Uterus (tissue), 4 donors: ENCODE data around the gene C19orf67. TPM values are rescaled to one million over a fixed set of nuclear protein-coding genes. Genes with fewer than 3 reads are reported as not detected.

Experiments used
- DNase-seq, 2 donors: peaks; one replicate each; pipeline ENCODE4 v3.0.0-alpha.2; 2019 to 2020
- H3K27ac ChIP-seq, 2 donors: fragments of 200-600 bp; sonication (generic); 1 replicate in 1 of 2; 2 replicates in 1 of 2; pipeline ENCODE4 v1.5.1; 2016 to 2018
- H3K27me3 ChIP-seq, 2 donors: fragments of 200-600 bp; sonication (generic); one replicate each; pipeline ENCODE4 v1.5.1; 2018 to 2019; ENCODE audit warnings: control low read depth in 1 of 2
- H3K36me3 ChIP-seq, 2 donors: fragments of 200-600 bp; sonication (generic); one replicate each; pipeline ENCODE4 v1.5.1; 2019; ENCODE audit warnings: control low read depth in 1 of 2
- H3K4me1 ChIP-seq, 2 donors: fragments of 200-600 bp; sonication (generic); one replicate each; pipeline ENCODE4 v1.5.1; 2018 to 2019; ENCODE audit warnings: control low read depth in 1 of 2
- H3K4me3 ChIP-seq, 2 donors: fragments of 200-600 bp; sonication (generic); 1 replicate in 1 of 2; 2 replicates in 1 of 2; pipeline ENCODE4 v1.5.1; 2018 to 2019; ENCODE audit warnings: mild to moderate bottlenecking in 1 of 2
- H3K9me3 ChIP-seq, 2 donors: fragments of 200-600 bp; sonication (generic); one replicate each; pipeline ENCODE4 v1.5.1; 2019; ENCODE audit warnings: control low read depth in 1 of 2
- CTCF ChIP-seq, 4 experiments: fragments of 200-600 bp in 2 of 4; fragments of 450-650 bp in 2 of 4; sonication (generic) in 2 of 4; IDR thresholded peaks; one replicate each; pipeline ENCODE4 v1.5.1; 2016 to 2019; ENCODE audit warnings: antibody characterized with exemption in 4 of 4, mild to moderate bottlenecking in 2 of 4, moderate library complexity in 1 of 4
- POLR2A ChIP-seq, 2 donors: fragments of 450-650 bp; IDR thresholded peaks; one replicate each; pipeline ENCODE4 v1.6.1; 2016; ENCODE audit warnings: antibody characterized with exemption in 2 of 2, mild to moderate bottlenecking in 1 of 2, moderate library complexity in 1 of 2
- intact Hi-C: fragments of 100-400 bp; cut with DNase I; formaldehyde crosslinking; loops from one replicate; pipeline ENCODE4 v1.15.1; 2023; ENCODE audit warnings: low total_unique reads
- total RNA-seq, 4 donors: library from RNA; depleted of rRNA in 3 of 4; stranded (reverse); fragments of >200 nt in 3 of 4; gene quantifications; one replicate each; pipeline versions ENCODE4 v1.1.0 to v1.2.4, GENCODE V29; 2014 to 2023
- donor health status: DM: yes; HTN: yes; CAD: no.

The C19orf67 gene
- total RNA-seq, 4 donors from 2014 or later: 1.7 TPM; not detected in 3

GRCh38 chr19:14031719-14032480 is 53.7 kb downstream of the C19orf67 start, which contains the start of gene IL27RA:
Gene IL27RA (plus strand): TSS chr19:14031762. CDS start chr19:14031873, 111 bp downstream.
- Histone ChIP-seq H3K36me3 (no peaks in the 10 kb centered on the region), H3K9me3 (no peaks in the 10 kb centered on the region), H3K4me1 (no peaks in the 10 kb centered on the region), H3K27me3 (peaks cover 0 to 8% of the 10 kb centered on the region in 2 donors), H3K27ac (peak within 1 kb of the TSS; percentile 46 to 50), H3K4me3 (peak within 1 kb of the TSS; percentile 31 to 36)
- intact Hi-C loops: no loop called here
- TF ChIP-seq POLR2A (IDR thresholded peaks at IDR 0.05) (peak in 1 of 2 donors; percentile 21), CTCF (IDR thresholded peaks at IDR 0.05) (peak; percentile 21 to 54 (median 40))
- DNase-seq: peak; percentile 31 to 35

Other genes starting within 250 kb of the C19orf67 start
- 1 to 10 TPM in 1 of 4 donors, not detected in 3; 1.2 TPM for gene NANOS3, start 208.6 kb downstream of the C19orf67 start, total RNA-seq
- gene BRME1, start 179.7 kb downstream of the C19orf67 start, total RNA-seq: 1 to 10 TPM in 3 of 4 donors, not detected in 1; 4.8 to 7.7 (median 5.8) TPM
- gene CC2D1A, start 179.6 kb downstream of the C19orf67 start, total RNA-seq: 10 to 100 TPM in 2 of 4 donors, 1 to 10 TPM in 2; 3.2 to 44.4 (median 13.2) TPM
- under 1 TPM in 2 of 4 donors, not detected in 2; 0.55 to 0.98 TPM for gene PODNL1, start 147.4 kb downstream of the C19orf67 start, total RNA-seq
- 10 to 100 TPM; 11.2 to 39.6 (median 20.1) TPM for gene DCAF15, start 133.3 kb downstream of the C19orf67 start, total RNA-seq
- gene RFX1, start 79.5 kb downstream of the C19orf67 start, total RNA-seq: 10 to 100 TPM in 1 of 4 donors, 1 to 10 TPM in 2, under 1 TPM in 1; 0.26 to 14.1 (median 4.1) TPM
- not detected for gene RLN3, start 57.6 kb downstream of the C19orf67 start, total RNA-seq
- gene IL27RA, start 54.0 kb downstream of the C19orf67 start, total RNA-seq: 1 to 10 TPM; 1.0 to 10.0 (median 3.7) TPM
- 1 to 10 TPM in 1 of 4 donors, under 1 TPM in 1, not detected in 2; 0.55 to 4.3 TPM for gene PALM3, start 23.7 kb downstream of the C19orf67 start, total RNA-seq
- gene MISP3, start 13.0 kb downstream of the C19orf67 start, total RNA-seq: 10 to 100 TPM in 1 of 4 donors, 1 to 10 TPM in 1, under 1 TPM in 1, not detected in 1; 0.55 to 23.8 (median 2.0) TPM
- 10 to 100 TPM in 3 of 4 donors, 1 to 10 TPM in 1; 6.9 to 57.8 (median 24.1) TPM for gene SAMD1, start 5.0 kb upstream of the C19orf67 start, total RNA-seq
- 100 to 1,000 TPM in 1 of 4 donors, 10 to 100 TPM in 2, 1 to 10 TPM in 1; 4.9 to 135 (median 74.2) TPM for gene PRKACA, start 32.0 kb upstream of the C19orf67 start, total RNA-seq
- 10 to 100 TPM in 1 of 4 donors, not detected in 3; 16.7 TPM for gene ASF1B, start 50.8 kb upstream of the C19orf67 start, total RNA-seq
- gene ADGRL1, start 120.4 kb upstream of the C19orf67 start, total RNA-seq: 10 to 100 TPM in 2 of 4 donors, 1 to 10 TPM in 2; 2.4 to 64.0 (median 20.7) TPM